ENCODE data around the gene PITPNC1. TPM values are rescaled to one million over a fixed set of nuclear protein-coding genes. Genes with fewer than 3 reads are reported as not detected.

The PITPNC1 gene
- total RNA-seq, 4 donors from 2014 or later: 1.6 to 6.0 (median 3.2) TPM

DNA sequence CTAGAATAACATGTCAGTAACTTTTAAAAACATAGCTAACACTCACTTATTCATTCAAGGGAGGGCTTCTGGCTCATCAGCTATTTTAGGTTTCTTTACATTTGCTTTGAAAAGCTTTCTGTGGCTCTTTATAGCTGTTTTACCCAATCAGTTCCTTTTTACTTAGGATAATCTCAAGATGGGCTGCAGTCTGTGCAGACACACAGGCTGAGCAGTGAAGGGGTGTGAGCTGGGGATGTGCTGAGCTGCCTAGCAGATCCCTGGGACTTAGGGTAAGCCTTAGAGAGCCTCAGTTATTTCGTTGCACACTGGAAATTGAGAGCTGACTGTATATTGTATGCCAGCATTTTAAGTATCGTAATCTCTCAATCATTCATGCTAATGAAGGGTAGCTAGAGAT, 310.4 kb downstream of the PITPNC1 start:
- DNase-seq (ENCODE audit: low spot score in 2 of 2): no peak
- Histone ChIP-seq H3K9me3 (no peaks in the 10 kb centered on the region), H3K4me1 (no peaks in the 10 kb centered on the region), H3K4me3 (no peak overlapping the region), H3K27ac (no peak overlapping the region), H3K36me3 (peaks cover under 1% of the 10 kb centered on the region), H3K27me3 (no peaks in the 10 kb centered on the region)
- 83% methylated on average over 2 of the region's 2 CpGs for WGBS
- no peak for TF ChIP-seq EP300 (IDR thresholded peaks at IDR 0.05)
- TF ChIP-seq POLR2AphosphoS5 (IDR thresholded peaks at IDR 0.05): no peak
- TF ChIP-seq POLR2A (IDR thresholded peaks at IDR 0.05): no peak

- Histone ChIP-seq H3K36me3 (peaks cover 5% of the 10 kb centered on the region), H3K27me3 (no peaks in the 10 kb centered on the region), H3K4me3 (no peak overlapping the region), H3K4me1 (no peaks in the 10 kb centered on the region), H3K27ac (no peak overlapping the region), H3K9me3 (no peaks in the 10 kb centered on the region)
- DNase-seq (ENCODE audit: low spot score in 2 of 2): no peak
- peak; percentile 55 to 78 for TF ChIP-seq CTCF (IDR thresholded peaks at IDR 0.05)
- TF ChIP-seq POLR2AphosphoS5 (IDR thresholded peaks at IDR 0.05): no peak
- 41% methylated on average over 2 of the region's 2 CpGs for WGBS
These were observed 312.6 kb downstream of the PITPNC1 start for GRCh38 chr17:67689534-67690177.

DNA sequence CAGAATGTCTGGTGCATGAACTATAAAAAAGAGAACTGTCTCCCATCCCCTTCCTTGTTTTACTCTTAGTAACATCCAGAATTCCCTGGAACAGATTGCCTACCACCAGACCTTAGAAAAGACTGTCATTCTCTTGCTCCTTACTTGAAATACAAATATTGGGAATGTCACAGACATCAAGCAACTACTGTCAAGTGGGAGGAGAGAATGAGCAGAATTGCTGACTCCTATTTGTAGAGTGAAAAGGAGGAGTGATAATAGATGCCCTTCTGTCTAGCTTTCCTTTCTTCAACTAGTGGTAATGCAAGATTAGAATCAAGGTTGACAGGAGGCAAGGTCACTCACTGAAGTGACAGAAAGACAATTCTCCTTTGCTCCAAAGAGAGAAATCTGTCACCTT, 316.7 kb downstream of the PITPNC1 start:
- no peaks in the 10 kb centered on the region for H3K4me1 ChIP-seq
- H3K9me3 ChIP-seq: no peaks in the 10 kb centered on the region
- no peak for TF ChIP-seq CTCF (IDR thresholded peaks at IDR 0.05)
- no peak for TF ChIP-seq EP300 (IDR thresholded peaks at IDR 0.05)
- TF ChIP-seq POLR2A (IDR thresholded peaks at IDR 0.05): no peak
- no peak for TF ChIP-seq POLR2AphosphoS5 (IDR thresholded peaks at IDR 0.05)
- H3K27me3 ChIP-seq: no peaks in the 10 kb centered on the region
- no peak for DNase-seq (ENCODE audit: low spot score in 2 of 2)
- peaks cover 5% of the 10 kb centered on the region for H3K36me3 ChIP-seq
- no peak overlapping the region for H3K4me3 ChIP-seq
- H3K27ac ChIP-seq: no peak overlapping the region

- no peak for DNase-seq (ENCODE audit: low spot score in 2 of 2)
- H3K4me3 ChIP-seq: no peak overlapping the region
- no peak overlapping the region for H3K27ac ChIP-seq
- no peaks in the 10 kb centered on the region for H3K27me3 ChIP-seq
- WGBS: 59% methylated on average over 3 of the region's 3 CpGs
- no peak for TF ChIP-seq CTCF (IDR thresholded peaks at IDR 0.05)
- TF ChIP-seq POLR2AphosphoS5 (IDR thresholded peaks at IDR 0.05): no peak
- no peaks in the 10 kb centered on the region for H3K9me3 ChIP-seq
- no peaks in the 10 kb centered on the region for H3K4me1 ChIP-seq
- H3K36me3 ChIP-seq: peaks cover 5% of the 10 kb centered on the region
These were observed 319.3 kb downstream of the PITPNC1 start for GRCh38 chr17:67696347-67696746.

DNA sequence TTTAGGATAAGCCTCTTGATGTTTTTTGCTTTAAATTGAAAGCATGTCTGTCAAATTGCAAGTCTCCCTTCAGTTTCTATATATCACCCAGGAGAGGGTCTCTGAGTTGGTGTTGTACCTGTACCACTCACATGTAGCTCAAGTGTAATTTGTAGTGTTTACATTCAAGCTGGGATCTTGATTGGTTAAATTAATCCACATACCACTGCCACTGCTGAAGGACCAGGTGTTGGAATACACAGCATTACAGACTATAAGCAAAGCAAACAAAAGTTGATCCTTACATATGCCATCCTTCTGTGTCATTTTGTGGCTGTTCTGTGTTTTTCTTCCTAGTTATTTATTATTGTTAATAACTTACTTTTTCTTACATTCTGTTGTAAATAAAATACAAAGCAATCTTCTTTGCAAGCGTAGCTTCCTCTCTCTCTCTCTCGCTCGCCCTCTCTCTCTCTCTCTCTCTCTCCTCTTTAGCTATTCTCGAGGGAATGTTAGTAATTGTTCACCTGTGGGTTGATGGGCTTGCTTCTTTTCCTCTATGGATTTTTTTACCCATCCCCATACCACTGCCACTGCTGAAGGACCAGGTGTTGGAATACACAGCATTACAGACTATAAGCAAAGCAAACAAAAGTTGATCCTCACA, 319.9 kb downstream of the PITPNC1 start:
- Histone ChIP-seq H3K4me3 (no peak overlapping the region), H3K36me3 (peaks cover 5% of the 10 kb centered on the region), H3K27me3 (no peaks in the 10 kb centered on the region), H3K27ac (no peak overlapping the region), H3K4me1 (no peaks in the 10 kb centered on the region), H3K9me3 (no peaks in the 10 kb centered on the region)
- no peak for DNase-seq (ENCODE audit: low spot score in 2 of 2)
- TF ChIP-seq POLR2A (IDR thresholded peaks at IDR 0.05) (no peak), CTCF (IDR thresholded peaks at IDR 0.05) (no peak), POLR2AphosphoS5 (IDR thresholded peaks at IDR 0.05) (no peak), EP300 (IDR thresholded peaks at IDR 0.05) (no peak)
- 82% methylated on average over 4 of the region's 4 CpGs for WGBS

All from suprapubic skin (tissue), 4 donors.